Skeletal muscle tissue (tissue), 4 donors: ENCODE results near the gene POGK. TPM values are rescaled to one million over a fixed set of nuclear protein-coding genes. Genes with fewer than 3 reads are reported as not detected.
"Not testable (repeated sequence)": the region's sequence is repeated elsewhere in the genome, so short reads cannot be mapped to it uniquely, and the experiment has no call there.

Source experiments
- H3K27ac ChIP-seq: one replicate; pipeline ENCODE4 v1.7.0; 2013; ENCODE audit warnings: mild to moderate bottlenecking, low read depth, low read length, inconsistent platforms
- H3K27me3 ChIP-seq, 3 donors: one replicate each; pipeline ENCODE4 v1.7.0; 2013; ENCODE audit warnings: low read length in 3 of 3; ENCODE audit not compliant: control insufficient read depth in 3 of 3, insufficient read depth in 3 of 3
- H3K36me3 ChIP-seq, 3 donors: one replicate each; pipeline ENCODE4 v1.7.0; 2013; ENCODE audit warnings: low read length in 3 of 3; ENCODE audit not compliant: control insufficient read depth in 3 of 3, insufficient read depth in 3 of 3
- H3K4me1 ChIP-seq, 3 donors: one replicate each; pipeline ENCODE4 v1.7.0; 2013; ENCODE audit warnings: low read length in 3 of 3, mild to moderate bottlenecking in 3 of 3; ENCODE audit not compliant: control insufficient read depth in 3 of 3, insufficient read depth in 3 of 3
- H3K4me3 ChIP-seq, 3 donors: one replicate each; pipeline ENCODE4 v1.7.0; 2013; ENCODE audit warnings: low read length in 3 of 3
- H3K9ac ChIP-seq, 3 donors: one replicate each; pipeline ENCODE4 v1.7.0; 2013; ENCODE audit warnings: low read length in 3 of 3, mild to moderate bottlenecking in 3 of 3, moderate library complexity in 2 of 3, low read depth in 1 of 3
- H3K9me3 ChIP-seq, 3 donors: one replicate each; pipeline ENCODE4 v1.7.0; 2013; ENCODE audit warnings: low read length in 3 of 3; ENCODE audit not compliant: control insufficient read depth in 3 of 3
- total RNA-seq: library from RNA; depleted of rRNA; stranded (reverse); fragments of >200 nt; gene quantifications from one replicate; pipeline ENCODE4 v1.2.3, GENCODE V29; 2014
- donor health status: Osteomylitis.

POGK gene
- total RNA-seq, 1 donor from 2014 or later = 12.5 TPM

GRCh38 chr1:166829762-166830161 is 9.5 kb upstream of the POGK start:
- H3K9me3 ChIP-seq, H3K36me3 ChIP-seq, H3K9ac ChIP-seq, H3K4me3 ChIP-seq, H3K27me3 ChIP-seq, H3K4me1 ChIP-seq, H3K27ac ChIP-seq: not testable (repeated sequence)

GRCh38 chr1:166836733-166837132 is 2.5 kb upstream of the POGK start:
- no peak overlapping the region for H3K27ac ChIP-seq
- no peak overlapping the region for H3K4me3 ChIP-seq
- peaks cover 21 to 31% (median 28%) of the 10 kb centered on the region in 3 donors for H3K4me1 ChIP-seq
- H3K27me3 ChIP-seq = no peaks in the 10 kb centered on the region
- H3K36me3 ChIP-seq = peaks cover 3 to 10% (median 8%) of the 10 kb centered on the region in 3 donors
- no peaks in the 10 kb centered on the region for H3K9me3 ChIP-seq
- no peak overlapping the region for H3K9ac ChIP-seq

- peaks cover 18 to 36% (median 29%) of the 10 kb centered on the region in 3 donors for H3K36me3 ChIP-seq
- peak overlapping the region; percentile 73 to 95 (median 77) for H3K9ac ChIP-seq
- H3K27me3 ChIP-seq = no peaks in the 10 kb centered on the region
- H3K4me1 ChIP-seq = peaks cover 50 to 61% (median 56%) of the 10 kb centered on the region in 3 donors
- H3K27ac ChIP-seq = peak overlapping the region; percentile 87
- H3K9me3 ChIP-seq = no peaks in the 10 kb centered on the region
- peak overlapping the region; percentile 77 to 95 (median 94) for H3K4me3 ChIP-seq
Observed at GRCh38 chr1:166839600-166840308, 479 bp downstream of the POGK start.

- peak overlapping the region; percentile 57 for H3K27ac ChIP-seq
- peaks cover 56 to 70% (median 64%) of the 10 kb centered on the region in 3 donors for H3K4me1 ChIP-seq
- peak overlapping the region; percentile 70 to 77 (median 72) for H3K4me3 ChIP-seq
- peaks cover 18 to 39% (median 29%) of the 10 kb centered on the region in 3 donors for H3K36me3 ChIP-seq
- no peaks in the 10 kb centered on the region for H3K9me3 ChIP-seq
- no peaks in the 10 kb centered on the region for H3K27me3 ChIP-seq
- H3K9ac ChIP-seq = peak overlapping the region; percentile 73 to 79 (median 77)
Observed at GRCh38 chr1:166840309-166841274, 1.3 kb downstream of the POGK start.

- no peaks in the 10 kb centered on the region for H3K27me3 ChIP-seq
- H3K36me3 ChIP-seq = peaks cover 24 to 58% (median 49%) of the 10 kb centered on the region in 3 donors
- H3K27ac ChIP-seq = peak overlapping the region; percentile 77
- H3K9me3 ChIP-seq = no peaks in the 10 kb centered on the region
- peak overlapping the region; percentile 23 to 75 (median 62) for H3K9ac ChIP-seq
- H3K4me3 ChIP-seq = peak overlapping the region in 2 of 3 donors; percentile 22 to 52
- peaks cover 75 to 88% (median 83%) of the 10 kb centered on the region in 3 donors for H3K4me1 ChIP-seq
Observed at GRCh38 chr1:166843322-166843721, 4.0 kb downstream of the POGK start.

GRCh38 chr1:166843769-166844596 is 4.7 kb downstream of the POGK start:
- peak overlapping the region; percentile 77 for H3K27ac ChIP-seq
- H3K36me3 ChIP-seq = peaks cover 27 to 64% (median 56%) of the 10 kb centered on the region in 3 donors
- peaks cover 73 to 82% (median 78%) of the 10 kb centered on the region in 3 donors for H3K4me1 ChIP-seq
- no peaks in the 10 kb centered on the region for H3K9me3 ChIP-seq
- H3K4me3 ChIP-seq = peak overlapping the region; percentile 14 to 52 (median 24)
- H3K9ac ChIP-seq = peak overlapping the region; percentile 23 to 75 (median 62)
- no peaks in the 10 kb centered on the region for H3K27me3 ChIP-seq

GRCh38 chr1:166844791-166845190 is 5.5 kb downstream of the POGK start:
- H3K9ac ChIP-seq = peak overlapping the region in 2 of 3 donors; percentile 62 to 75
- H3K4me3 ChIP-seq = peak overlapping the region in 1 of 3 donors; percentile 4
- H3K36me3 ChIP-seq = peaks cover 35 to 72% (median 64%) of the 10 kb centered on the region in 3 donors
- H3K27ac ChIP-seq = peak overlapping the region; percentile 77
- peaks cover 73 to 81% (median 78%) of the 10 kb centered on the region in 3 donors for H3K4me1 ChIP-seq
- no peaks in the 10 kb centered on the region for H3K27me3 ChIP-seq
- H3K9me3 ChIP-seq = no peaks in the 10 kb centered on the region

GRCh38 chr1:166848193-166848592 is 8.9 kb downstream of the POGK start:
- Histone ChIP-seq H3K27ac (no peak overlapping the region), H3K27me3 (no peaks in the 10 kb centered on the region), H3K4me3 (no peak overlapping the region), H3K9ac (no peak overlapping the region), H3K4me1 (peaks cover 43 to 47% (median 46%) of the 10 kb centered on the region in 3 donors), H3K36me3 (peaks cover 34 to 77% (median 76%) of the 10 kb centered on the region in 3 donors), H3K9me3 (no peaks in the 10 kb centered on the region)

GRCh38 chr1:166849135-166849534 is 9.9 kb downstream of the POGK start:
- no peak overlapping the region for H3K9ac ChIP-seq
- H3K9me3 ChIP-seq = no peaks in the 10 kb centered on the region
- H3K27me3 ChIP-seq = no peaks in the 10 kb centered on the region
- H3K36me3 ChIP-seq = peaks cover 29 to 75% (median 71%) of the 10 kb centered on the region in 3 donors
- H3K4me1 ChIP-seq = peaks cover 34 to 38% (median 37%) of the 10 kb centered on the region in 3 donors
- H3K4me3 ChIP-seq = no peak overlapping the region
- H3K27ac ChIP-seq = no peak overlapping the region
